HepG2 (cell line): ENCODE data around the gene ABL2. TPM values are rescaled to one million over a fixed set of nuclear protein-coding genes. Genes with fewer than 3 reads are reported as not detected.

Source experiments
- ATF4 ChIP-seq, 2 experiments: fragments of 450-650 bp in 1 of 2; sonication (generic) in 1 of 2; formaldehyde crosslinking; IDR thresholded peaks; 2 replicates each; pipeline versions ENCODE4 v1.5.0 to v1.8.0; 2020 to 2022; ENCODE audit warnings: mild to moderate bottlenecking in 1 of 2, missing genetic modification reagents in 1 of 2
- ATF7 ChIP-seq, 2 experiments: fragments of 450-650 bp in 1 of 2; sonication (generic) in 1 of 2; formaldehyde crosslinking in 1 of 2; IDR thresholded peaks; 2 replicates each; pipeline versions ENCODE4 v1.4.0 to v1.6.1; 2016 to 2020; ENCODE audit warnings: antibody characterized with exemption in 1 of 2, mild to moderate bottlenecking in 1 of 2, missing genetic modification reagents in 1 of 2
- BORCS8-MEF2B ChIP-seq: sonication (generic); formaldehyde crosslinking; IDR thresholded peaks from 2 replicates; pipeline ENCODE4 v1.8.0; 2022; ENCODE audit warnings: mild to moderate bottlenecking, missing genetic modification reagents
- CEBPG ChIP-seq: IDR thresholded peaks from 2 replicates; pipeline ENCODE4 v1.6.1; 2016
- RFX1 ChIP-seq: fragments of 450-650 bp; IDR thresholded peaks from 2 replicates; pipeline ENCODE4 v1.6.1; 2017
- TAF15 ChIP-seq: fragments of 200-400 bp; formaldehyde crosslinking; IDR thresholded peaks from one replicate; pipeline ENCODE4 v1.6.1; 2018; ENCODE audit warnings: mild to moderate bottlenecking, low read depth, low read length; ENCODE audit not compliant: poor library complexity, severe bottlenecking
- ZBTB43 ChIP-seq: sonication (generic); formaldehyde crosslinking; conservative IDR thresholded peaks from 2 replicates; pipeline ENCODE4 v1.4.0; 2020; ENCODE audit warnings: missing genetic modification reagents
- ZNF17 ChIP-seq: sonication (generic); formaldehyde crosslinking; IDR thresholded peaks from 2 replicates; pipeline ENCODE4 v1.5.0; 2020; ENCODE audit warnings: mild to moderate bottlenecking, missing genetic modification reagents
- ZNF256 ChIP-seq: sonication (generic); formaldehyde crosslinking; conservative IDR thresholded peaks from 2 replicates; pipeline ENCODE4 v1.4.0; 2020; ENCODE audit warnings: missing genetic modification reagents
- ZNF280B ChIP-seq: sonication (generic); formaldehyde crosslinking; IDR thresholded peaks from 2 replicates; pipeline ENCODE4 v1.5.0; 2020; ENCODE audit warnings: missing genetic modification reagents, mild to moderate bottlenecking, borderline replicate concordance
- ZNF383 ChIP-seq: sonication (generic); formaldehyde crosslinking; IDR thresholded peaks from 2 replicates; pipeline ENCODE4 v1.4.0; 2020; ENCODE audit warnings: missing genetic modification reagents, mild to moderate bottlenecking, borderline replicate concordance
- ZNF670 ChIP-seq: sonication (generic); formaldehyde crosslinking; IDR thresholded peaks from 2 replicates; pipeline ENCODE4 v1.8.0; 2022; ENCODE audit warnings: mild to moderate bottlenecking, missing genetic modification reagents, borderline replicate concordance
- ZNF790 ChIP-seq: sonication (generic); formaldehyde crosslinking; IDR thresholded peaks from 2 replicates; pipeline ENCODE4 v1.8.0; 2022; ENCODE audit warnings: missing genetic modification reagents, mild to moderate bottlenecking, borderline replicate concordance
- polyA plus RNA-seq, 8 experiments: library from polyadenylated mRNA; depleted of rRNA in 3 of 8; stranded (reverse) in 7 of 8; unstranded in 1 of 8; fragments of >200 nt; fragmentation: Illumina TruSeq in 4 of 8; extraction: Trizol in 4 of 8; gene quantifications; 2 replicates each; pipeline versions ENCODE4 v1.2.1 to v1.2.3, GENCODE V29; 2011 to 2016; ENCODE audit warnings: low read depth in 4 of 8, missing spikeins in 1 of 8, mixed read lengths in 1 of 8; ENCODE audit not compliant: insufficient read depth in 1 of 8
- total RNA-seq, 5 experiments: library from RNA; depleted of rRNA; stranded (reverse); fragments of >200 nt; fragmentation: Illumina TruSeq; extraction: Trizol; gene quantifications; 2 replicates each; pipeline ENCODE4 v1.2.3, GENCODE V29; 2016; ENCODE audit warnings: low read depth in 1 of 5
- TF ChIP-seq, protein P1 (sequence below): sonication (generic); formaldehyde crosslinking; IDR thresholded peaks from 2 replicates; pipeline ENCODE4 v1.4.0; 2020; ENCODE audit warnings: missing genetic modification reagents
- TF ChIP-seq, protein P2 (sequence below): sonication (generic); formaldehyde crosslinking; IDR thresholded peaks from 2 replicates; pipeline ENCODE4 v1.9.0; 2022; ENCODE audit warnings: missing genetic modification reagents, mild to moderate bottlenecking, borderline replicate concordance
- TF ChIP-seq, protein P3 (sequence below): sonication (generic); formaldehyde crosslinking; IDR thresholded peaks from 2 replicates; pipeline ENCODE4 v1.4.0; 2020; ENCODE audit warnings: missing genetic modification reagents
- TF ChIP-seq, protein P4 (sequence below): fragments of 450-650 bp; IDR thresholded peaks from 2 replicates; pipeline ENCODE4 v1.6.1; 2017; ENCODE audit warnings: mild to moderate bottlenecking

The ABL2 gene
- total and polyA plus RNA-seq, 2 of the 13 experiments (the other 11 are each of a cell fraction or from before 2014, with no cell fraction given) = 5.8 to 6.0 TPM

DNA sequence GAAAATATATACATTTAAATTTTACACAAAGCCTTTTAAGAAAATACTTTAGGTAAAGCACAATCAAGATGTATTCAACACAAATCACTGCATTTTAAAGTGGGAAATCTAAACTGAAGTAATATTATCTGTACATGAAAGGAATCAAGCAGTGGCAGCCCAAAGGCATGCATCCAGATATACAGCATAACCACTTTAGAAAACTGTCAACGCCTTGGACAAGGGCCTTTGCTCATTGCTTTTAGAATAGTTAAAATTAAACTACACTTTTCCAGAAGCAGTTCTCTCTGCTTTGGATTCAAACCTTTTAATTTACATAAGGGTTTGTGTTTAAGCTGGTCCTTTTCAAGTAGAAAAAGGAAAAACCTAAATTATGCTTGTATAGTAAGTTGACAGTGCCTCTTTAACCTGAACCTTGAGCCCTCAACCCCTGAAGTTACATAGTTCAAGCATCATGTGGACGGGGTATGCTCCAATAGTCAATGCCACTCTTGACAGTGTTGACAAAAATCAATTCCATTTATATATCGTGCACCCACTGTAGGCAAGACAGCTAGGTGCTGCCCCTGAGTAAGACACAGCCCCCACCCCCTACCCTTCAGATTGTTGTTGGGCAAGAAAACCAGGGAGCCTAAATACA is 124.7 kb downstream of the ABL2 start (continued):
- TF ChIP-seq ZBTB43 (CRISPR knock-in tag) (no peak), ATF7 (IDR thresholded peaks at IDR 0.05) (no peak), ATF7 (CRISPR knock-in tag; IDR thresholded peaks at IDR 0.05) (no peak), RFX1 (no peak), ZNF280B (CRISPR knock-in tag) (no peak), ZNF256 (CRISPR knock-in tag) (no peak), ZNF790 (CRISPR knock-in tag) (no peak), ATF4 (CRISPR knock-in tag; IDR thresholded peaks at IDR 0.05) (no peak; a peak in 1 of 4 replicates), BORCS8-MEF2B (CRISPR knock-in tag) (no peak), TAF15 (no peak), ZNF383 (CRISPR knock-in tag) (no peak), CEBPG (CRISPR knock-in tag) (no peak; the same call in 1 of the 2 replicates), ZNF17 (CRISPR knock-in tag) (no peak), ZNF670 (CRISPR knock-in tag) (peak; percentile 88)
- TF ChIP-seq, protein P1, sequence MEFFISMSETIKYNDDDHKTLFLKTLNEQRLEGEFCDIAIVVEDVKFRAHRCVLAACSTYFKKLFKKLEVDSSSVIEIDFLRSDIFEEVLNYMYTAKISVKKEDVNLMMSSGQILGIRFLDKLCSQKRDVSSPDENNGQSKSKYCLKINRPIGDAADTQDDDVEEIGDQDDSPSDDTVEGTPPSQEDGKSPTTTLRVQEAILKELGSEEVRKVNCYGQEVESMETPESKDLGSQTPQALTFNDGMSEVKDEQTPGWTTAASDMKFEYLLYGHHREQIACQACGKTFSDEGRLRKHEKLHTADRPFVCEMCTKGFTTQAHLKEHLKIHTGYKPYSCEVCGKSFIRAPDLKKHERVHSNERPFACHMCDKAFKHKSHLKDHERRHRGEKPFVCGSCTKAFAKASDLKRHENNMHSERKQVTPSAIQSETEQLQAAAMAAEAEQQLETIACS (CRISPR knock-in tag) = no peak
- TF ChIP-seq, protein P2, sequence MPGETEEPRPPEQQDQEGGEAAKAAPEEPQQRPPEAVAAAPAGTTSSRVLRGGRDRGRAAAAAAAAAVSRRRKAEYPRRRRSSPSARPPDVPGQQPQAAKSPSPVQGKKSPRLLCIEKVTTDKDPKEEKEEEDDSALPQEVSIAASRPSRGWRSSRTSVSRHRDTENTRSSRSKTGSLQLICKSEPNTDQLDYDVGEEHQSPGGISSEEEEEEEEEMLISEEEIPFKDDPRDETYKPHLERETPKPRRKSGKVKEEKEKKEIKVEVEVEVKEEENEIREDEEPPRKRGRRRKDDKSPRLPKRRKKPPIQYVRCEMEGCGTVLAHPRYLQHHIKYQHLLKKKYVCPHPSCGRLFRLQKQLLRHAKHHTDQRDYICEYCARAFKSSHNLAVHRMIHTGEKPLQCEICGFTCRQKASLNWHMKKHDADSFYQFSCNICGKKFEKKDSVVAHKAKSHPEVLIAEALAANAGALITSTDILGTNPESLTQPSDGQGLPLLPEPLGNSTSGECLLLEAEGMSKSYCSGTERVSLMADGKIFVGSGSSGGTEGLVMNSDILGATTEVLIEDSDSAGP (CRISPR knock-in tag) = no peak
- TF ChIP-seq, protein P3, sequence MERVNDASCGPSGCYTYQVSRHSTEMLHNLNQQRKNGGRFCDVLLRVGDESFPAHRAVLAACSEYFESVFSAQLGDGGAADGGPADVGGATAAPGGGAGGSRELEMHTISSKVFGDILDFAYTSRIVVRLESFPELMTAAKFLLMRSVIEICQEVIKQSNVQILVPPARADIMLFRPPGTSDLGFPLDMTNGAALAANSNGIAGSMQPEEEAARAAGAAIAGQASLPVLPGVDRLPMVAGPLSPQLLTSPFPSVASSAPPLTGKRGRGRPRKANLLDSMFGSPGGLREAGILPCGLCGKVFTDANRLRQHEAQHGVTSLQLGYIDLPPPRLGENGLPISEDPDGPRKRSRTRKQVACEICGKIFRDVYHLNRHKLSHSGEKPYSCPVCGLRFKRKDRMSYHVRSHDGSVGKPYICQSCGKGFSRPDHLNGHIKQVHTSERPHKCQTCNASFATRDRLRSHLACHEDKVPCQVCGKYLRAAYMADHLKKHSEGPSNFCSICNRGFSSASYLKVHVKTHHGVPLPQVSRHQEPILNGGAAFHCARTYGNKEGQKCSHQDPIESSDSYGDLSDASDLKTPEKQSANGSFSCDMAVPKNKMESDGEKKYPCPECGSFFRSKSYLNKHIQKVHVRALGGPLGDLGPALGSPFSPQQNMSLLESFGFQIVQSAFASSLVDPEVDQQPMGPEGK (CRISPR knock-in tag) = peak; percentile 83
- TF ChIP-seq, protein P4, sequence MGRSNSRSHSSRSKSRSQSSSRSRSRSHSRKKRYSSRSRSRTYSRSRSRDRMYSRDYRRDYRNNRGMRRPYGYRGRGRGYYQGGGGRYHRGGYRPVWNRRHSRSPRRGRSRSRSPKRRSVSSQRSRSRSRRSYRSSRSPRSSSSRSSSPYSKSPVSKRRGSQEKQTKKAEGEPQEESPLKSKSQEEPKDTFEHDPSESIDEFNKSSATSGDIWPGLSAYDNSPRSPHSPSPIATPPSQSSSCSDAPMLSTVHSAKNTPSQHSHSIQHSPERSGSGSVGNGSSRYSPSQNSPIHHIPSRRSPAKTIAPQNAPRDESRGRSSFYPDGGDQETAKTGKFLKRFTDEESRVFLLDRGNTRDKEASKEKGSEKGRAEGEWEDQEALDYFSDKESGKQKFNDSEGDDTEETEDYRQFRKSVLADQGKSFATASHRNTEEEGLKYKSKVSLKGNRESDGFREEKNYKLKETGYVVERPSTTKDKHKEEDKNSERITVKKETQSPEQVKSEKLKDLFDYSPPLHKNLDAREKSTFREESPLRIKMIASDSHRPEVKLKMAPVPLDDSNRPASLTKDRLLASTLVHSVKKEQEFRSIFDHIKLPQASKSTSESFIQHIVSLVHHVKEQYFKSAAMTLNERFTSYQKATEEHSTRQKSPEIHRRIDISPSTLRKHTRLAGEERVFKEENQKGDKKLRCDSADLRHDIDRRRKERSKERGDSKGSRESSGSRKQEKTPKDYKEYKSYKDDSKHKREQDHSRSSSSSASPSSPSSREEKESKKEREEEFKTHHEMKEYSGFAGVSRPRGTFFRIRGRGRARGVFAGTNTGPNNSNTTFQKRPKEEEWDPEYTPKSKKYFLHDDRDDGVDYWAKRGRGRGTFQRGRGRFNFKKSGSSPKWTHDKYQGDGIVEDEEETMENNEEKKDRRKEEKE = no peak
